Kidney (tissue), 14 donors: Measurements from ENCODE around the gene ARHGAP23. TPM values are rescaled to one million over a fixed set of nuclear protein-coding genes. Genes with fewer than 3 reads are reported as not detected.
"Not testable (repeated sequence)": the region's sequence is repeated elsewhere in the genome, so short reads cannot be mapped to it uniquely, and the experiment has no call there.

Experiments used
- DNase-seq, 5 donors: peaks; one replicate each; pipeline ENCODE4 v3.0.0-alpha.2; 2013 to 2020
- FAIRE-seq: peaks from 2 replicates; lab custom pipeline; 2012; peaks lifted over from hg19 to GRCh38; lab: Jason Lieb, UNC
- H3K27ac ChIP-seq, 2 donors: one replicate each; pipeline ENCODE4 v1.7.0; 2013; ENCODE audit warnings: low read depth in 2 of 2, low read length in 2 of 2, inconsistent platforms in 1 of 2
- H3K27me3 ChIP-seq: one replicate; pipeline ENCODE4 v1.7.1; 2013; ENCODE audit warnings: low read length, inconsistent platforms; ENCODE audit not compliant: control insufficient read depth, insufficient read depth
- H3K36me3 ChIP-seq, 3 donors: one replicate each; pipeline versions ENCODE4 v1.7.0 to v1.7.1; 2013; ENCODE audit warnings: low read length in 3 of 3, control low read depth in 1 of 3, inconsistent platforms in 1 of 3; ENCODE audit not compliant: insufficient read depth in 3 of 3, control insufficient read depth in 2 of 3
- H3K4me1 ChIP-seq, 3 donors: one replicate each; pipeline versions ENCODE4 v1.7.0 to v1.7.1; 2013; ENCODE audit warnings: low read length in 3 of 3, inconsistent platforms in 1 of 3, low read depth in 1 of 3; ENCODE audit not compliant: control insufficient read depth in 2 of 3, insufficient read depth in 2 of 3
- H3K4me3 ChIP-seq, 3 donors: one replicate each; pipeline versions ENCODE4 v1.7.0 to v1.8.1; 2013; ENCODE audit warnings: low read length in 3 of 3, control low read depth in 1 of 3, inconsistent platforms in 1 of 3
- H3K9ac ChIP-seq, 3 donors: one replicate each; pipeline versions ENCODE4 v1.7.0 to v1.7.1; 2013; ENCODE audit warnings: low read length in 3 of 3, control low read depth in 1 of 3, inconsistent platforms in 1 of 3
- H3K9me3 ChIP-seq, 3 donors: one replicate each; pipeline versions ENCODE4 v1.7.0 to v1.7.1; 2013; ENCODE audit warnings: low read length in 3 of 3, control low read depth in 1 of 3, inconsistent platforms in 1 of 3; ENCODE audit not compliant: control insufficient read depth in 2 of 3, insufficient read depth in 1 of 3
- intact Hi-C: fragments of 100-400 bp; cut with DNase I; formaldehyde crosslinking; loops from one replicate; pipeline ENCODE4 v1.11.1; 2022
- polyA plus RNA-seq: library from polyadenylated mRNA; stranded (reverse); fragments of 350-450 nt; fragmentation: Illumina TruSeq; extraction: RNeasy Lipid Tissue Mini Kit (QIAGEN cat#74804); gene quantifications from one replicate; pipeline ENCODE4 v1.2.3, GENCODE V29; 2014; ENCODE audit warnings: low read depth, low replicate concordance; ENCODE audit not compliant: insufficient read depth
- total RNA-seq: library from RNA; stranded (reverse); fragmentation: NEBNext Ultra II Directional; extraction: Animal tissue kit (Norgen Biotek cat#: 25700); gene quantifications from one replicate; pipeline ENCODE4 v1.2.1, GENCODE V29; 2021
- TF ChIP-seq, protein P1 (sequence below): IDR thresholded peaks from 3 replicates; pipeline ENCODE4 v1.5.1; 2012; ENCODE audit warnings: mild to moderate bottlenecking, moderate library complexity, borderline replicate concordance; ENCODE audit not compliant: insufficient read depth; ENCODE audit errors: extremely low read depth
- donor health status: control.
- donor health status: control.
- donor health status: control.
- donor health status: control.
- donor health status: control.
- donor health status: DM: yes; HTN: yes; CAD: no.
- donor health status: Normal renal cell carcinoma (clear cell type).

The ARHGAP23 gene
- total and polyA plus RNA-seq, 2 donors from 2014 or later, result 7.6 to 53.8 TPM

- Histone ChIP-seq H3K27ac (no peak overlapping the region), H3K4me3 (no peak overlapping the region), H3K36me3 (no peaks in the 10 kb centered on the region), H3K27me3 (no peaks in the 10 kb centered on the region), H3K9me3 (no peaks in the 10 kb centered on the region), H3K9ac (no peak overlapping the region), H3K4me1 (no peaks in the 10 kb centered on the region)
- FAIRE-seq, result no peak
- DNase-seq, result peak in 2 of 5 donors; percentile 63 to 75
- intact Hi-C loops, result no loop called here
- TF ChIP-seq, protein P1, sequence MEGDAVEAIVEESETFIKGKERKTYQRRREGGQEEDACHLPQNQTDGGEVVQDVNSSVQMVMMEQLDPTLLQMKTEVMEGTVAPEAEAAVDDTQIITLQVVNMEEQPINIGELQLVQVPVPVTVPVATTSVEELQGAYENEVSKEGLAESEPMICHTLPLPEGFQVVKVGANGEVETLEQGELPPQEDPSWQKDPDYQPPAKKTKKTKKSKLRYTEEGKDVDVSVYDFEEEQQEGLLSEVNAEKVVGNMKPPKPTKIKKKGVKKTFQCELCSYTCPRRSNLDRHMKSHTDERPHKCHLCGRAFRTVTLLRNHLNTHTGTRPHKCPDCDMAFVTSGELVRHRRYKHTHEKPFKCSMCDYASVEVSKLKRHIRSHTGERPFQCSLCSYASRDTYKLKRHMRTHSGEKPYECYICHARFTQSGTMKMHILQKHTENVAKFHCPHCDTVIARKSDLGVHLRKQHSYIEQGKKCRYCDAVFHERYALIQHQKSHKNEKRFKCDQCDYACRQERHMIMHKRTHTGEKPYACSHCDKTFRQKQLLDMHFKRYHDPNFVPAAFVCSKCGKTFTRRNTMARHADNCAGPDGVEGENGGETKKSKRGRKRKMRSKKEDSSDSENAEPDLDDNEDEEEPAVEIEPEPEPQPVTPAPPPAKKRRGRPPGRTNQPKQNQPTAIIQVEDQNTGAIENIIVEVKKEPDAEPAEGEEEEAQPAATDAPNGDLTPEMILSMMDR, result no peak
Observed at GRCh38 chr17:38511150-38512108, 83.2 kb downstream of the ARHGAP23 start.

- TF ChIP-seq, protein P1, result no peak
- Histone ChIP-seq H3K27me3 (no peaks in the 10 kb centered on the region), H3K27ac (no peak overlapping the region), H3K36me3 (no peaks in the 10 kb centered on the region), H3K9me3 (no peaks in the 10 kb centered on the region), H3K4me1 (no peaks in the 10 kb centered on the region), H3K4me3 (no peak overlapping the region), H3K9ac (no peak overlapping the region)
- intact Hi-C loops, result no loop called here
- FAIRE-seq, result no peak
- peak in 1 of 5 donors; percentile 31 for DNase-seq
Observed at GRCh38 chr17:38512473-38513058, 84.3 kb downstream of the ARHGAP23 start.

DNA sequence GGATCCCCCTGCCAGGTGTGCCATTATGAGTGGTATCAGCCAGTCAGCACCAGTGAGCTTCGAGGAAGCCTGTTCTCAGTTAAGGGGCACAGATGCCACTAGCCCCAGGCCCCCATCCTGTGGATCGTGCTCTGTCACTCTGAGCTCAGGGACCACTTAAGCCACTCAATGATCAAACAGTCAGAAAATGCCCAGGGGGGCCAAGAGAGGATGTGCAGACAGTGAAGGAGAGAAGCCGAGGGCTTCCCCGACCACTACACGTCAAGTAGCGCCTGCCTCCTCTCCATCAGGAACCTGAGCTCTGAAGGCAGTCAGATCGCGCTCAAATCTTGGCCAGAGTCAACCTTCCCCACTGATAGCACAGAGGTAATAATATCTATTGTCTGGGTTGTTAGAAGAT lies 98.3 kb downstream of the ARHGAP23 start:
- H3K9ac ChIP-seq, H3K36me3 ChIP-seq, H3K4me3 ChIP-seq, FAIRE-seq, H3K27ac ChIP-seq, H3K9me3 ChIP-seq, intact Hi-C loops, H3K27me3 ChIP-seq, H3K4me1 ChIP-seq: not testable (repeated sequence)
- peak in 2 of 5 donors; percentile 10 to 12 for DNase-seq

DNA sequence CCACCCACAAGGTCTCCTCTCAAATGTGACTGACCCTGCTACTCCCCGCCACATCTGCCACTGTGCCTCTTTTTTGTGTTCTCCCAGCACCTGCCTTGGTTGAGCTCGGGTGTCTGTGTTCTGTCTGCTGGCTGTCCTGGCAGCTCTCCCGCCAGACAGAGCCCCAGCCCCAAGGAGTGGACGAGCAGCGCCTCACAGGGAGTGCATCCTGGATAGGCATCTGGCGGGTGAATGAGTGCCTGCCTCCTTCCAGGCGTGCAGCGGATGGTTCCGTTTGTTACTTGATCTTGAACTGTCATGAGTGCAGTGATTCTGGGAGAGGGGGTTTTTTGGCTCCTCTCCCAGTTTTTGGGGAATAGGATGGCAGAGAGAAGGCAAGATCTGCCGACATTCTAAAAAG lies 99.9 kb downstream of the ARHGAP23 start:
- peak in 3 of 5 donors; percentile 29 to 53 (median 50) for DNase-seq
- H3K36me3 ChIP-seq, intact Hi-C loops, H3K9ac ChIP-seq, FAIRE-seq, H3K27me3 ChIP-seq, H3K9me3 ChIP-seq, H3K27ac ChIP-seq, H3K4me3 ChIP-seq, H3K4me1 ChIP-seq: not testable (repeated sequence)

DNA sequence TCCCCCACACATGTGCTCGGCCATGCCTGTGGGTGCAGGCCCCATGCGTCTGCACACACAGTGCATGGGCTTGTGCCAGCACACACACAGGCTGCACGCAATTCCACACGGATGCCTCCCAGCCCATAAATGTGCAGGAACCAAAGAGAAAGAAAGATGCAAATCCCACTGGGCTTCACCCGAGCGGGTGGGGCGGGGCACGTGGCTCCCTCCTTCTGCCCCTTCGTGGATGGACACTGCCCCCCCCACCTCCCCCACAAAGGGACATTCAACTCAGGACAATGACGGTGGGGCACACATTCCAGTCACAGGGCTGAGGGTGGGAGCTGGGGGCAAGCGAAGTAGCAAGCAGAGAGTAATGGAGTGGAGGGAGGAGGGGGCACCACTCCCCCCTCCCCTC lies 102.6 kb downstream of the ARHGAP23 start:
- H3K4me3 ChIP-seq, H3K4me1 ChIP-seq, FAIRE-seq, intact Hi-C loops, H3K9ac ChIP-seq, H3K9me3 ChIP-seq, H3K27me3 ChIP-seq, H3K27ac ChIP-seq, H3K36me3 ChIP-seq: not testable (repeated sequence)
- peak in 1 of 5 donors; percentile 40 for DNase-seq

GRCh38 chr17:38531761-38532160 lies 103.5 kb downstream of the ARHGAP23 start:
- intact Hi-C loops, H3K9me3 ChIP-seq, H3K27me3 ChIP-seq, H3K36me3 ChIP-seq, FAIRE-seq, H3K4me3 ChIP-seq, H3K4me1 ChIP-seq, H3K9ac ChIP-seq, H3K27ac ChIP-seq: not testable (repeated sequence)
- DNase-seq, result peak in 1 of 5 donors; percentile 28
